PC-9 (cell line): ENCODE data around the gene PEA15. TPM values are rescaled to one million over a fixed set of nuclear protein-coding genes. Genes with fewer than 3 reads are reported as not detected.
A peak's percentile ranks its signal among the peaks of the same experiment; 100 is the strongest.

Experiments used
- BruUV-seq: library from RNA; stranded (reverse); fragments of 400-500 nt; replicated peaks from 2 replicates; lab custom pipeline; 2021; lab: Mats Ljungman, UMichigan
- CTCF ChIA-PET: fragments of 300-600 bp; sonication (Branson Sonifier 250); formaldehyde crosslinking; loops from one replicate; lab custom pipeline; 2022; ENCODE audit warnings: antibody characterized with exemption; lab: Charles Lee
- POLR2A ChIA-PET: fragments of 300-600 bp; sonication (Branson Sonifier 250); formaldehyde crosslinking; loops from one replicate; lab custom pipeline; 2022; ENCODE audit warnings: antibody characterized with exemption; ENCODE audit not compliant: unreplicated experiment; lab: Charles Lee
- DNase-seq, 2 experiments: peaks; one replicate each; pipeline versions ENCODE4 v3.0.0 to v3.0.0-alpha.2; 2015 to 2022; ENCODE audit warnings: mixed read lengths in 1 of 2
- H2AFZ ChIP-seq: fragments of 200-600 bp; sonication (generic); 2 replicates; pipeline ENCODE4 v1.8.1; 2017; ENCODE audit warnings: antibody characterized with exemption
- H3F3A ChIP-seq: fragments of 200-600 bp; sonication (generic); 2 replicates; pipeline ENCODE4 v1.8.1; 2017; ENCODE audit warnings: antibody characterized with exemption, mild to moderate bottlenecking, low read depth; ENCODE audit not compliant: insufficient read depth
- H3K27ac ChIP-seq: fragments of 200-600 bp; sonication (generic); 2 replicates; pipeline ENCODE4 v1.6.1; 2016; ENCODE audit warnings: mixed run types
- H3K27me3 ChIP-seq: fragments of 200-600 bp; sonication (generic); 2 replicates; pipeline ENCODE4 v1.6.1; 2016; ENCODE audit warnings: low read depth, mixed run types; ENCODE audit not compliant: insufficient read depth
- H3K36me3 ChIP-seq: fragments of 200-600 bp; sonication (generic); 2 replicates; pipeline ENCODE4 v1.6.1; 2016; ENCODE audit warnings: low read depth, mixed run types
- H3K4me1 ChIP-seq: fragments of 200-600 bp; sonication (generic); replicated peaks from 2 replicates; pipeline ENCODE4 v1.6.1; 2016; ENCODE audit warnings: mixed run types; ENCODE audit not compliant: insufficient read depth
- H3K4me2 ChIP-seq: fragments of 200-600 bp; sonication (generic); 2 replicates; pipeline ENCODE4 v1.6.1; 2017; ENCODE audit warnings: mixed run types
- H3K4me3 ChIP-seq: fragments of 200-600 bp; sonication (generic); 2 replicates; pipeline ENCODE4 v1.6.1; 2016; ENCODE audit warnings: mixed run types
- H3K79me2 ChIP-seq: fragments of 200-600 bp; sonication (generic); 2 replicates; pipeline ENCODE4 v1.6.1; 2017; ENCODE audit warnings: low read depth, mixed run types
- H3K9me2 ChIP-seq: fragments of 200-600 bp; sonication (generic); 2 replicates; pipeline ENCODE4 v1.8.1; 2017; ENCODE audit warnings: mild to moderate bottlenecking; ENCODE audit not compliant: insufficient read depth
- H3K9me3 ChIP-seq: fragments of 200-600 bp; sonication (generic); 2 replicates; pipeline ENCODE4 v1.8.1; 2016; ENCODE audit warnings: low read depth; ENCODE audit not compliant: insufficient read depth
- H4K20me1 ChIP-seq: fragments of 200-600 bp; sonication (generic); 2 replicates; pipeline ENCODE4 v1.8.1; 2017; ENCODE audit not compliant: insufficient read depth
- CTCF ChIP-seq: fragments of 200-600 bp; sonication (generic); conservative IDR thresholded peaks from 2 replicates; pipeline ENCODE4 v1.6.1; 2017; ENCODE audit warnings: mixed run types, antibody characterized with exemption, mild to moderate bottlenecking, moderate library complexity
- EZH2 ChIP-seq: fragments of 200-600 bp; sonication (generic); IDR thresholded peaks from 2 replicates; pipeline ENCODE4 v1.8.0; 2017; ENCODE audit warnings: antibody characterized with exemption, low read depth
- intact Hi-C: fragments of 100-400 bp; cut with micrococcal nuclease; formaldehyde crosslinking; loops from one replicate; pipeline ENCODE4 v1.10.0; 2022; ENCODE audit not compliant: unreplicated experiment
- total RNA-seq: library from RNA; stranded (reverse); gene quantifications from 2 replicates; pipeline ENCODE4 v1.2.3, GENCODE V29; 2021

PEA15 gene
- total RNA-seq, 1 experiment from 2014 or later: 139 TPM

- Histone ChIP-seq H3K36me3 (peaks cover 34% of the 10 kb centered on the region; the same call in 1 of the 2 replicates), H3F3A (peaks cover 51% of the 10 kb centered on the region; the same call in 1 of the 2 replicates), H3K4me2 (no peak overlapping the region), H3K4me3 (no peak overlapping the region), H3K9me2 (no peaks in the 10 kb centered on the region), H4K20me1 (peaks cover 13% of the 10 kb centered on the region), H3K79me2 (peaks cover 8% of the 10 kb centered on the region; the same call in 1 of the 2 replicates), H3K27ac (no peak overlapping the region), H2AFZ (no peak overlapping the region), H3K27me3 (no peaks in the 10 kb centered on the region), H3K4me1 (0 out of 2 replicates have a peak, but pooled peaks cover 4% of the 10 kb centered on the region), H3K9me3 (no peaks in the 10 kb centered on the region)
- ChIA-PET POLR2A (no interaction called here), CTCF (no interaction called here)
- peak in 1 of 2 experiments; percentile 38 for DNase-seq
- TF ChIP-seq EZH2 (no peak), CTCF (no peak)
- intact Hi-C loops: loop anchor here (5.0 kb wide), 1 partner anchor 73 kb away; the partner anchor contains the start of gene PEX19
- no TSS peak for BruUV-seq
Observed at GRCh38 chr1:160214481-160215140, 9.4 kb downstream of the PEA15 start.

GRCh38 chr1:160216301-160216700 lies 11.1 kb downstream of the PEA15 start:
- ChIA-PET POLR2A (no interaction called here), CTCF (no interaction called here)
- H3K36me3 ChIP-seq: peaks cover 33% of the 10 kb centered on the region; the same call in 1 of the 2 replicates

More at GRCh38 chr1:160216301-160216700, 11.1 kb downstream of the PEA15 start:
- intact Hi-C loops: loop anchor here (5.0 kb wide), 1 partner anchor 71 kb away; the partner anchor contains the start of gene PEX19
- Histone ChIP-seq H3K27me3 (no peaks in the 10 kb centered on the region), H3K4me1 (0 out of 2 replicates have a peak, but pooled peaks cover 4% of the 10 kb centered on the region), H3K9me3 (no peaks in the 10 kb centered on the region), H4K20me1 (peaks cover 3% of the 10 kb centered on the region), H3K4me3 (no peak overlapping the region), H3K79me2 (no peaks in the 10 kb centered on the region), H3K9me2 (no peaks in the 10 kb centered on the region), H3F3A (peaks cover 55% of the 10 kb centered on the region; the same call in 1 of the 2 replicates), H2AFZ (no peak overlapping the region), H3K27ac (no peak overlapping the region), H3K4me2 (no peak overlapping the region)
- BruUV-seq: no TSS peak
- no peak for DNase-seq
- TF ChIP-seq CTCF (no peak), EZH2 (no peak)
